ENCODE results near the gene LTA4H.

DNA sequence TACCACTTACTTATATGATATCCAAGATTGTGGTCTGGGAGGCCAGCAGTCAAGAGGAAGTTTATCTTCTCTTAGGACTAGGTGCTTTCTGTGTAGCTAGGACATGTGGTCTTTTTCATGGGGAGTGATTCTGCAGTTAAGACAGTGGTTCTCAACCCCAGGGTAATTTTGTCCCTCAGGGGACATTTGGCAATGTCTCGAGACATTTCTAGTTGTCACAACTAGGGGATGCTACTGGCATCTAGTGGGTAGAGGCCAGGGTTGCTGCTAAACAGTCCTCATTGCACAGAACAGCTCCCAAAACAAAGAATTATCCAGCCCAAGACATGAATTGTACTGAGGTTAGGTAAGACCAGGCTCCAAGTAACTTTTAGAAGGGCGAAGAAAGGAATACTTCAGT is 72.3 kb downstream of the LTA4H start:
- TF ChIP-seq, protein P1, sequence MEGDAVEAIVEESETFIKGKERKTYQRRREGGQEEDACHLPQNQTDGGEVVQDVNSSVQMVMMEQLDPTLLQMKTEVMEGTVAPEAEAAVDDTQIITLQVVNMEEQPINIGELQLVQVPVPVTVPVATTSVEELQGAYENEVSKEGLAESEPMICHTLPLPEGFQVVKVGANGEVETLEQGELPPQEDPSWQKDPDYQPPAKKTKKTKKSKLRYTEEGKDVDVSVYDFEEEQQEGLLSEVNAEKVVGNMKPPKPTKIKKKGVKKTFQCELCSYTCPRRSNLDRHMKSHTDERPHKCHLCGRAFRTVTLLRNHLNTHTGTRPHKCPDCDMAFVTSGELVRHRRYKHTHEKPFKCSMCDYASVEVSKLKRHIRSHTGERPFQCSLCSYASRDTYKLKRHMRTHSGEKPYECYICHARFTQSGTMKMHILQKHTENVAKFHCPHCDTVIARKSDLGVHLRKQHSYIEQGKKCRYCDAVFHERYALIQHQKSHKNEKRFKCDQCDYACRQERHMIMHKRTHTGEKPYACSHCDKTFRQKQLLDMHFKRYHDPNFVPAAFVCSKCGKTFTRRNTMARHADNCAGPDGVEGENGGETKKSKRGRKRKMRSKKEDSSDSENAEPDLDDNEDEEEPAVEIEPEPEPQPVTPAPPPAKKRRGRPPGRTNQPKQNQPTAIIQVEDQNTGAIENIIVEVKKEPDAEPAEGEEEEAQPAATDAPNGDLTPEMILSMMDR (IDR thresholded peaks at IDR 0.05): no peak
- TF ChIP-seq POLR2A (IDR thresholded peaks at IDR 0.05): no peak

All from esophagus squamous epithelium (tissue), 4 donors.